Activated naive CD4-positive, alpha-beta T cell treated with anti-CD3 and anti-CD28 coated beads, Interleukin-2, amount 50 U/mL, for 72 hours (primary cell): Measurements from ENCODE around the gene IRF2BPL. TPM values are rescaled to one million over a fixed set of nuclear protein-coding genes. Genes with fewer than 3 reads are reported as not detected.

Experiments used
- ATAC-seq, 2 donors: fragments of 150-1000 bp; cut with Tn5 transposase; 2 replicates each; pipeline ENCODE4 v1.10.0; 2021; ENCODE audit warnings: mild to moderate bottlenecking in 2 of 2, moderate library complexity in 2 of 2
- DNase-seq, 2 donors: peaks; one replicate each; pipeline ENCODE4 v3.0.0; 2021 to 2022; ENCODE audit warnings: low spot score in 2 of 2
- H3K27ac Mint-ChIP-seq, 2 donors: one replicate each; pipeline ENCODE4 v1.8.0; 2022; ENCODE audit warnings: mild to moderate bottlenecking in 2 of 2, mixed read lengths in 2 of 2
- H3K36me3 Mint-ChIP-seq, 2 donors: one replicate each; pipeline ENCODE4 v1.8.0; 2022; ENCODE audit warnings: mixed read lengths in 2 of 2
- H3K9me3 Mint-ChIP-seq, 2 donors: one replicate each; pipeline ENCODE4 v1.8.0; 2022; ENCODE audit warnings: mixed read lengths in 2 of 2
- total RNA-seq, 2 donors: library from RNA; stranded (reverse); gene quantifications; one replicate each; pipeline ENCODE4 v1.2.3, GENCODE V29; 2022

IRF2BPL gene
- total RNA-seq, 2 donors from 2014 or later = 26.6 to 85.4 TPM

GRCh38 chr14:76990084-76990483 lies 38.4 kb downstream of the IRF2BPL start:
- Mint-ChIP-seq H3K9me3 (no peaks in the 10 kb centered on the region), H3K27ac (peak overlapping the region in 1 of 2 donors; percentile 54), H3K36me3 (no peaks in the 10 kb centered on the region)
- no peak for ATAC-seq
- no peak for DNase-seq

GRCh38 chr14:76987956-76988520 lies 40.5 kb downstream of the IRF2BPL start:
- H3K27ac Mint-ChIP-seq = peak overlapping the region in 1 of 2 donors; percentile 79
- no peak for DNase-seq
- H3K9me3 Mint-ChIP-seq = no peaks in the 10 kb centered on the region
- H3K36me3 Mint-ChIP-seq = no peaks in the 10 kb centered on the region
- no peak for ATAC-seq

- Mint-ChIP-seq H3K36me3 (peaks cover 8 to 9% of the 10 kb centered on the region in 2 donors), H3K27ac (no peak overlapping the region), H3K9me3 (peaks cover 5 to 9% of the 10 kb centered on the region in 2 donors)
- DNase-seq (no peak), ATAC-seq (no peak)
Measured at GRCh38 chr14:76986231-76986565, 42.3 kb downstream of the IRF2BPL start.

- Mint-ChIP-seq H3K27ac (no peak overlapping the region), H3K36me3 (peaks cover 11% of the 10 kb centered on the region in 2 donors), H3K9me3 (peaks cover 5 to 12% of the 10 kb centered on the region in 2 donors)
- ATAC-seq (no peak), DNase-seq (no peak)
Measured at GRCh38 chr14:76985540-76986230, 42.8 kb downstream of the IRF2BPL start.

- ATAC-seq = no peak
- H3K27ac Mint-ChIP-seq = no peak overlapping the region
- peaks cover 5 to 12% of the 10 kb centered on the region in 2 donors for H3K9me3 Mint-ChIP-seq
- DNase-seq = no peak
- H3K36me3 Mint-ChIP-seq = peaks cover 11% of the 10 kb centered on the region in 2 donors
Measured at GRCh38 chr14:76984787-76985375, 43.6 kb downstream of the IRF2BPL start.

- Mint-ChIP-seq H3K36me3 (peaks cover 11% of the 10 kb centered on the region in 2 donors), H3K9me3 (peaks cover 5 to 12% of the 10 kb centered on the region in 2 donors)
- DNase-seq = no peak
Measured at GRCh38 chr14:76984297-76984696, 44.2 kb downstream of the IRF2BPL start.

GRCh38 chr14:76981670-76982069 lies 46.8 kb downstream of the IRF2BPL start:
- peaks cover 11% of the 10 kb centered on the region in 2 donors for H3K36me3 Mint-ChIP-seq
- H3K9me3 Mint-ChIP-seq = peaks cover 5 to 12% of the 10 kb centered on the region in 2 donors
- DNase-seq (no peak), ATAC-seq (no peak)
- peak overlapping the region in 1 of 2 donors; percentile 40 for H3K27ac Mint-ChIP-seq

More at GRCh38 chr14:76984297-76984696, 44.2 kb downstream of the IRF2BPL start:
- no peak overlapping the region for H3K27ac Mint-ChIP-seq
- ATAC-seq = no peak

- Mint-ChIP-seq H3K36me3 (peaks cover 11% of the 10 kb centered on the region in 2 donors), H3K9me3 (peaks cover 5 to 12% of the 10 kb centered on the region in 2 donors), H3K27ac (peak overlapping the region; percentile 82)
- ATAC-seq (peak; percentile 98), DNase-seq (peak; percentile 71 to 89)
Measured at GRCh38 chr14:76977793-76978720, 50.5 kb downstream of the IRF2BPL start.

GRCh38 chr14:76976240-76977005 lies 52.1 kb downstream of the IRF2BPL start:
- no peak for DNase-seq
- H3K27ac Mint-ChIP-seq = peak overlapping the region; percentile 82 to 83

GRCh38 chr14:76975812-76976211 lies 52.7 kb downstream of the IRF2BPL start:
- H3K9me3 Mint-ChIP-seq = no peaks in the 10 kb centered on the region
- no peaks in the 10 kb centered on the region for H3K36me3 Mint-ChIP-seq

More at GRCh38 chr14:76976240-76977005, 52.1 kb downstream of the IRF2BPL start:
- H3K9me3 Mint-ChIP-seq = peaks cover 0 to 6% of the 10 kb centered on the region in 2 donors
- H3K36me3 Mint-ChIP-seq = peaks cover 5% of the 10 kb centered on the region in 2 donors
- ATAC-seq = no peak

GRCh38 chr14:76975051-76975450 lies 53.5 kb downstream of the IRF2BPL start:
- no peaks in the 10 kb centered on the region for H3K9me3 Mint-ChIP-seq
- no peak for DNase-seq
- no peak overlapping the region for H3K27ac Mint-ChIP-seq
- no peaks in the 10 kb centered on the region for H3K36me3 Mint-ChIP-seq
- no peak for ATAC-seq

More at GRCh38 chr14:76975812-76976211, 52.7 kb downstream of the IRF2BPL start:
- DNase-seq (no peak), ATAC-seq (no peak)
- H3K27ac Mint-ChIP-seq = peak overlapping the region in 1 of 2 donors; percentile 82

Other genes starting within 250 kb of the IRF2BPL start
- gene ANGEL1, start 215.8 kb downstream of the IRF2BPL start, total RNA-seq = 10 to 100 TPM; 14.6 to 15.4 TPM
- gene LRRC74A, start 202.3 kb downstream of the IRF2BPL start, total RNA-seq = not detected
- gene CIPC, start 69.5 kb upstream of the IRF2BPL start, total RNA-seq = 1 to 10 TPM; 5.4 to 9.6 TPM
- gene ZDHHC22, start 113.1 kb upstream of the IRF2BPL start, total RNA-seq = not detected
- 1 to 10 TPM in 1 of 2 donors, under 1 TPM in 1; 0.32 to 1.1 TPM for gene TMEM63C, start 153.1 kb upstream of the IRF2BPL start, total RNA-seq
- gene NGB, start 242.5 kb upstream of the IRF2BPL start, total RNA-seq = not detected